Thymus (tissue), 11 donors: ENCODE data around the gene FASLG. TPM values are rescaled to one million over a fixed set of nuclear protein-coding genes. Genes with fewer than 3 reads are reported as not detected.
"Not testable (repeated sequence)": the region's sequence is repeated elsewhere in the genome, so short reads cannot be mapped to it uniquely, and the experiment has no call there.

Source experiments
- DNase-seq, 9 donors: peaks; one replicate each; pipeline ENCODE4 v3.0.0-alpha.2; 2013; ENCODE audit warnings: low spot score in 9 of 9, low read depth in 6 of 9, missing footprints in 1 of 9
- H3K27ac ChIP-seq, 2 donors: one replicate each; pipeline ENCODE4 v1.5.1; 2013; ENCODE audit warnings: control low read depth in 1 of 2, low read depth in 1 of 2, low read length in 1 of 2, mild to moderate bottlenecking in 1 of 2, moderate library complexity in 1 of 2
- H3K27me3 ChIP-seq, 2 donors: one replicate each; pipeline ENCODE4 v1.5.1; 2013; ENCODE audit warnings: low read length in 1 of 2; ENCODE audit not compliant: control insufficient read depth in 2 of 2, insufficient read depth in 1 of 2
- H3K36me3 ChIP-seq, 2 donors: one replicate each; pipeline ENCODE4 v1.5.1; 2013; ENCODE audit warnings: low read length in 1 of 2, mild to moderate bottlenecking in 1 of 2, moderate library complexity in 1 of 2; ENCODE audit not compliant: control insufficient read depth in 2 of 2, insufficient read depth in 2 of 2
- H3K4me1 ChIP-seq, 2 donors: one replicate each; pipeline ENCODE4 v1.5.1; 2013; ENCODE audit warnings: low read length in 2 of 2; ENCODE audit not compliant: control insufficient read depth in 2 of 2, insufficient read depth in 2 of 2
- H3K4me3 ChIP-seq, 2 donors: one replicate each; pipeline ENCODE4 v1.5.1; 2013; ENCODE audit warnings: low read length in 2 of 2, control low read depth in 1 of 2, mild to moderate bottlenecking in 1 of 2
- H3K9me3 ChIP-seq, 2 donors: one replicate each; pipeline ENCODE4 v1.5.1; 2013; ENCODE audit warnings: low read length in 1 of 2, mild to moderate bottlenecking in 1 of 2; ENCODE audit not compliant: control insufficient read depth in 2 of 2, insufficient read depth in 1 of 2
- WGBS: extraction: QIAGEN DNeasy Blood & Tissue Kit; methylation state at CpG from one replicate; pipeline ENCODE4 v1.1.7; 2013; 5-methylcytosine and 5-hydroxymethylcytosine counted together
- polyA plus RNA-seq: library from polyadenylated mRNA; stranded (reverse); fragments of 200-250 nt; gene quantifications from one replicate; pipeline ENCODE4 v1.2.3, GENCODE V29; 2013
- total RNA-seq: library from RNA; stranded (reverse); fragments of 120-200 nt; gene quantifications from one replicate; pipeline ENCODE4 v1.2.4, GENCODE V29; 2013
- donor health status: healthy.

Gene FASLG
- total and polyA plus RNA-seq, 2 donors = 0.32 to 0.71 TPM

GRCh38 chr1:172682812-172683211, 23.9 kb downstream of the FASLG start:
- 96% methylated on average over 3 of the region's 3 CpGs for WGBS
- H3K36me3 ChIP-seq = no peaks in the 10 kb centered on the region
- H3K4me1 ChIP-seq = peaks cover 6 to 14% of the 10 kb centered on the region in 2 donors

DNA sequence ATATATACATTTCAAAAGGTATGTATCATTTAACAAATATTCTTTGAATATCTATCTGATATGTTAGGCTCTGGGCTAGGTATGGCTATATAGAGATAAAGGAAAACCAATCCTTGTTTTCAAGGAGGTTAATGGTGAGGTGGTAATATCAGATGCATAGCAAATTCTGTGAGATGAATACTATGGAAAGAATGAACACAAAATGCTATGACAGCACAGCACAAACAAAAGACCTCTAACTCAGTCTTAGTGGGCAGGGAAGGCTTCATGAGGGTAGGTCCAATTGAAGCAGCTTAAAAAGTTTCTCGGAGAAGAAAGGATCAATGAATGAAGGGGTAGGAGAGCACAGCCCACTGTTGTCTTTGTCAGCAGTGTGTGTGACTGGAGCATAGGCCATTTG, 27.2 kb downstream of the FASLG start:
- DNase-seq = no peak
- H3K4me3 ChIP-seq = no peak overlapping the region
- WGBS = 96% methylated on average over 1 of the region's 1 CpG
- H3K9me3 ChIP-seq = no peaks in the 10 kb centered on the region
- H3K4me1 ChIP-seq = no peaks in the 10 kb centered on the region
- H3K27ac ChIP-seq = no peak overlapping the region
- H3K27me3 ChIP-seq = no peaks in the 10 kb centered on the region
- H3K36me3 ChIP-seq = no peaks in the 10 kb centered on the region

More at GRCh38 chr1:172682812-172683211, 23.9 kb downstream of the FASLG start:
- Histone ChIP-seq H3K27ac (no peak overlapping the region), H3K27me3 (peaks cover 0 to 2% of the 10 kb centered on the region in 2 donors), H3K4me3 (no peak overlapping the region), H3K9me3 (no peaks in the 10 kb centered on the region)
- DNase-seq = no peak

DNA sequence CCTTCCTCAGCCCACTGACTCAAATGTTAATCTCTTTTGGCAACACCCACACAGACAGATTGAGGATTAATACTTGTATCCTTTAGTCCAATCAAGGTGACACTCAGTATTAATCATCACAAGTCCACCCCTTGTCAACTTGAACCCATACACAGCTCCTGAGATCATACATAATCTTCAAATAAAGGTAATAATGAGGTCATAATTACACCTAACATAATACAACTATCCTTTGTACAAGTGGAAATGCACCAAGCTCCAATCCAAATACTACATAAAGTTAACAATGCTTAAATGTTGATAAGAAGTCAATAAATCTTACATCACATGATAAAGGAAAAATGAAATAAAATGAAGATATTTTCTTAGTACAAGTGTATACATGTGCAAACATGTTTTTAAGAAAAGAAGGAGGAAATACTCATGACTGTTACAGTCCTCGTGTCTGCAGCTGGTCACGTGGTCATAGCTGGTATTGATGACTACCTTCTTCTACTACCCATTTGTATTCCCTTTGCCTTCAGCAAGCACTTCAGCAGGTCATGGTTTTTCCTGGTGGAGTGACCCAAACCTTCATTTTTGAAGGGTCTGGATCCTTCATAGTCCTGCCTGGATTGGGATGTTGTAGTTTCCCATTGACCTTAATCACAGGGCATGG, 29.7 kb downstream of the FASLG start:
- not testable (repeated sequence) for H3K36me3 ChIP-seq, H3K4me1 ChIP-seq, H3K9me3 ChIP-seq, DNase-seq, H3K27ac ChIP-seq, H3K4me3 ChIP-seq, H3K27me3 ChIP-seq
- 95% methylated on average over 2 of the region's 2 CpGs for WGBS

- 100% methylated on average over 1 of the region's 1 CpG for WGBS
- not testable (repeated sequence) for DNase-seq, H3K27ac ChIP-seq
Observed at GRCh38 chr1:172690925-172691324, 32.0 kb downstream of the FASLG start.

DNA sequence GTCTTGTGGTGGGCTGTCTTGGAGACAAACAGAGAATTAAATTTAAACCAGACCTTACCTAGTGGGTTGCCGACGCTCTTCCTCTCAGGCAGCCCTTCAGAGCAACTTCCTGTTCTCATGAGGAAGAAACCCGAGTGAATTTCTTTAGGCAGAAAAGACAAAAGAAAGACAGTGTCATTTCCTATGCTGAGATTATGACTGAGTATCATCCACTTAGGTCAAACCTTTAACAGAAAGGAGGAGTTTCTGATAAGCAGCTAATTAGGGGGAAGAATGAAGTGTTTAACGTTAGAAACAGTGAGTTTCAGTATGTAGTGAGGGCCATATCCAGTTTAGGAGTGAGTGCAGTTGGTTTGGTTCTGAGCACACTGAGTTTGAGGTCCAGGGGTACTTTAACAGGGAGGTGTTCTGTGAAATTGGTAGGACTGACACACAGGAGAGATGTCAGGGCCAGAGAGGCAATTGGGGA, 38.7 kb downstream of the FASLG start:
- H3K4me3 ChIP-seq = no peak overlapping the region
- peaks cover 0 to 3% of the 10 kb centered on the region in 2 donors for H3K9me3 ChIP-seq
- H3K27ac ChIP-seq = peak overlapping the region in 1 of 2 donors; percentile 39
- peaks cover 11 to 23% of the 10 kb centered on the region in 2 donors for H3K4me1 ChIP-seq
- DNase-seq = peak in 1 of 9 donors; percentile 64
- no peaks in the 10 kb centered on the region for H3K27me3 ChIP-seq
- 14% methylated on average over 4 of the region's 4 CpGs for WGBS
- H3K36me3 ChIP-seq = no peaks in the 10 kb centered on the region

More at GRCh38 chr1:172690925-172691324, 32.0 kb downstream of the FASLG start:
- H3K4me3 ChIP-seq, H3K36me3 ChIP-seq, H3K4me1 ChIP-seq, H3K9me3 ChIP-seq, H3K27me3 ChIP-seq: not testable (repeated sequence)

GRCh38 chr1:172698224-172698623, 39.3 kb downstream of the FASLG start:
- 87% methylated on average over 2 of the region's 2 CpGs for WGBS
- peak overlapping the region in 1 of 2 donors; percentile 39 for H3K27ac ChIP-seq
- peaks cover 11 to 23% of the 10 kb centered on the region in 2 donors for H3K4me1 ChIP-seq
- peaks cover 0 to 3% of the 10 kb centered on the region in 2 donors for H3K27me3 ChIP-seq
- no peaks in the 10 kb centered on the region for H3K36me3 ChIP-seq
- H3K4me3 ChIP-seq = no peak overlapping the region
- DNase-seq = peak in 1 of 9 donors; percentile 31
- H3K9me3 ChIP-seq = peaks cover 0 to 2% of the 10 kb centered on the region in 2 donors

GRCh38 chr1:172699111-172699510, 40.2 kb downstream of the FASLG start:
- 6% methylated on average over 3 of the region's 3 CpGs for WGBS
- Histone ChIP-seq H3K27me3 (peaks cover 0 to 3% of the 10 kb centered on the region in 2 donors), H3K4me3 (no peak overlapping the region), H3K27ac (no peak overlapping the region), H3K36me3 (no peaks in the 10 kb centered on the region), H3K9me3 (no peaks in the 10 kb centered on the region), H3K4me1 (peaks cover 11 to 28% of the 10 kb centered on the region in 2 donors)
- DNase-seq = peak in 3 of 9 donors; percentile 50 to 78 (median 54)

DNA sequence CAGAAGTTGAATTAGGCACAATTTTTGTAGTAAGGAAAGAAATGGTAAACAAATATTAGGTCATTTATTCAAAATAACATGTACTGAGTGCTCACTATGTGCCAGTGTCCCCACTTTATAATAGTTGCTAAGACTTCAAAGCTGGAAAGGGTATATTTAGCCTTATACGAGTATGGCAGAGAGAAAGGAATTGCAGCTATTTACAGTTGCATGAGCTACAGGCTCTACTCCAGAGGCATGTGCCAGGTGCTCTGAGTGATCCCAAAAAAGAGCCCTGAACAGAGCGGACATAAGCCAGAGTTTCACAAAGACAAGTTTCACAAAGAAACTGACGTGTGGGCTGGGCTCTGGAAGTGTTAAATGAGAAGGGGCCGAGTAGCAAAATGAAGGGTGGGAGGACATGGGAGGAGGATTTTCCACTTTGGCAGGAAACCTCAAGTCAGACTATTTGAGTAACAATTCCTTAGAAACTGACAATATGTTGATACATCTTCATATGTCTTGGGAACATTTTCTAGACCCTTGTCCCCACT, 40.9 kb downstream of the FASLG start:
- Histone ChIP-seq H3K4me3 (no peak overlapping the region), H3K4me1 (peaks cover 14 to 35% of the 10 kb centered on the region in 2 donors), H3K36me3 (no peaks in the 10 kb centered on the region), H3K27ac (no peak overlapping the region), H3K27me3 (peaks cover 0 to 3% of the 10 kb centered on the region in 2 donors), H3K9me3 (no peaks in the 10 kb centered on the region)
- no peak for DNase-seq
- WGBS = 82% methylated on average over 4 of the region's 4 CpGs

DNA sequence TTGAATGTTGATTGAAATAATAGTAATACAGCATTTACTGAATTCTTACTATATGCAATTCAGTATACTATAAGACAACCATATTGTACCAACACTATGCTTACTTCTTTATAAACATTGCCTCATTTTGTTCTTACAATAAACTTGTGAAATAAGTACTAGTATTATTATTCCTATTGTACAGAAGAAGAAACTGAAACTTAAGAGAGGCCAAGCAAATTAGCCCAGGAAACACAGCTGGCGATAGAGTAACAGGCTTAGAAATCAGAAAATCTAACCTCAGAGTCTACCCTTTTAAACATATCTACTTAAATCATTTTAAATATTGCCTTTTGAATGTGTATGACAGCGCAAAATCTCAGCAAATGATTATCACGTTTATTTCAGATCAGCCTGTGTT, 41.7 kb downstream of the FASLG start:
- Histone ChIP-seq H3K27ac (no peak overlapping the region), H3K4me1 (peaks cover 14 to 36% of the 10 kb centered on the region in 2 donors), H3K27me3 (peaks cover 0 to 3% of the 10 kb centered on the region in 2 donors), H3K9me3 (no peaks in the 10 kb centered on the region), H3K36me3 (no peaks in the 10 kb centered on the region), H3K4me3 (no peak overlapping the region)
- no peak for DNase-seq
- WGBS = 94% methylated on average over 3 of the region's 3 CpGs
